ENCODE data around the gene SLC25A3. TPM values are rescaled to one million over a fixed set of nuclear protein-coding genes. Genes with fewer than 3 reads are reported as not detected.
A peak's percentile ranks its signal among the peaks of the same experiment; 100 is the strongest.

The SLC25A3 gene
- total RNA-seq, 1 experiment from 2014 or later: 733 TPM

GRCh38 chr12:98645572-98646067, 52.1 kb downstream of the SLC25A3 start (continued):
- TF ChIP-seq AFF4 (CRISPR knock-in tag; IDR thresholded peaks at IDR 0.05; ENCODE audit: borderline replicate concordance) (0 out of 2 replicates have a peak, but pooled peaks have one; percentile 4), STAT6 (CRISPR knock-in tag; conservative IDR thresholded peaks at IDR 0.05; ENCODE audit: low read depth) (no peak), ZNF121 (CRISPR knock-in tag; IDR thresholded peaks at IDR 0.05) (peak; percentile 98)

GRCh38 chr12:98646294-98647090, 53.0 kb downstream of the SLC25A3 start:
- H3K27ac Mint-ChIP-seq: no peak overlapping the region
- POLR2A ChIA-PET: no interaction called here

More at GRCh38 chr12:98646294-98647090, 53.0 kb downstream of the SLC25A3 start:
- ATAC-seq: no peak
- CTCF ChIA-PET: no interaction called here
- Mint-ChIP-seq H3K36me3 (peaks cover 19% of the 10 kb centered on the region), H3K27me3 (ENCODE audit: low read depth) (no peaks in the 10 kb centered on the region; the same call in 1 of the 2 replicates), H3K4me3 (peak overlapping the region; percentile 95), H3K9me3 (no peaks in the 10 kb centered on the region), H3K4me1 (peaks cover 16% of the 10 kb centered on the region)
- TF ChIP-seq CBFB (CRISPR knock-in tag; IDR thresholded peaks at IDR 0.05; ENCODE audit: low read depth): no peak
- no peak for TF ChIP-seq SMAD3 (CRISPR knock-in tag; IDR thresholded peaks at IDR 0.05; ENCODE audit: borderline replicate concordance)
- no peak for TF ChIP-seq E2F5 (CRISPR knock-in tag; IDR thresholded peaks at IDR 0.05)
- TF ChIP-seq GTF2I (CRISPR knock-in tag; conservative IDR thresholded peaks at IDR 0.05): no peak
- no peak for TF ChIP-seq ZMAT4 (CRISPR knock-in tag; IDR thresholded peaks at IDR 0.05)
- no peak for TF ChIP-seq USF2 (CRISPR knock-in tag; IDR thresholded peaks at IDR 0.05)
- TF ChIP-seq PREB (CRISPR knock-in tag; IDR thresholded peaks at IDR 0.05; ENCODE audit: borderline replicate concordance): no peak
- TF ChIP-seq ELF4 (CRISPR knock-in tag; IDR thresholded peaks at IDR 0.05; ENCODE audit: low read depth): no peak
- TF ChIP-seq FOXJ3 (CRISPR knock-in tag; IDR thresholded peaks at IDR 0.05; ENCODE audit: borderline replicate concordance): no peak
- no peak for TF ChIP-seq E2F1 (CRISPR knock-in tag; IDR thresholded peaks at IDR 0.05)
- no peak for TF ChIP-seq OVOL2 (CRISPR knock-in tag; IDR thresholded peaks at IDR 0.05; ENCODE audit: borderline replicate concordance)
- TF ChIP-seq AFF4 (CRISPR knock-in tag; IDR thresholded peaks at IDR 0.05; ENCODE audit: borderline replicate concordance): no peak
- TF ChIP-seq NR1H2 (CRISPR knock-in tag; IDR thresholded peaks at IDR 0.05): no peak
- no peak for DNase-seq (ENCODE audit: low spot score)
